Stimulated activated CD4-positive, alpha-beta T cell treated with anti-CD3 and anti-CD28 coated beads, Interleukin-1b, Interleukin-23, amount 100 ng/mL, for 1 hour (primary cell): Measurements from ENCODE around the gene PPM1M.
"Not testable (repeated sequence)": the region's sequence is repeated elsewhere in the genome, so short reads cannot be mapped to it uniquely, and the experiment has no call there.

ENCODE experiments used
- DNase-seq, 2 donors: peaks; one replicate each; pipeline ENCODE4 v3.0.0-alpha.2; 2020; ENCODE audit warnings: low read depth in 2 of 2

PPM1M gene

GRCh38 chr3:52246728-52247408 lies 1.3 kb downstream of the PPM1M start:
- no peak for DNase-seq

GRCh38 chr3:52247409-52248164 lies 2.0 kb downstream of the PPM1M start:
- DNase-seq = no peak

- DNase-seq = no peak
Observed at GRCh38 chr3:52248165-52248541, 2.6 kb downstream of the PPM1M start.

GRCh38 chr3:52248816-52249547 lies 3.4 kb downstream of the PPM1M start:
- no peak for DNase-seq

- no peak for DNase-seq
Observed at GRCh38 chr3:52249683-52250082, 4.1 kb downstream of the PPM1M start.

- no peak for DNase-seq
Observed at GRCh38 chr3:52250122-52250521, 4.6 kb downstream of the PPM1M start.

- peak in 1 of 2 donors; percentile 65 for DNase-seq
Observed at GRCh38 chr3:52253314-52254304, 8.1 kb downstream of the PPM1M start.

- no peak for DNase-seq
Observed at GRCh38 chr3:52254608-52255007, 9.0 kb downstream of the PPM1M start.

- DNase-seq = no peak
Observed at GRCh38 chr3:52256159-52256558, 10.6 kb downstream of the PPM1M start.

GRCh38 chr3:52256622-52257021 lies 11.1 kb downstream of the PPM1M start:
- DNase-seq = no peak

GRCh38 chr3:52257911-52258310 lies 12.4 kb downstream of the PPM1M start:
- DNase-seq = no peak

- no peak for DNase-seq
Observed at GRCh38 chr3:52259035-52259434, 13.5 kb downstream of the PPM1M start.

- no peak for DNase-seq
Observed at GRCh38 chr3:52259448-52259847, 13.9 kb downstream of the PPM1M start.

GRCh38 chr3:52262447-52262846 lies 16.9 kb downstream of the PPM1M start:
- DNase-seq = no peak

GRCh38 chr3:52265387-52265786 lies 19.8 kb downstream of the PPM1M start:
- DNase-seq = no peak

- no peak for DNase-seq
Observed at GRCh38 chr3:52268036-52268435, 22.5 kb downstream of the PPM1M start.

GRCh38 chr3:52269776-52270175 lies 24.2 kb downstream of the PPM1M start:
- no peak for DNase-seq

- no peak for DNase-seq
Observed at GRCh38 chr3:52270252-52270754, 24.7 kb downstream of the PPM1M start.

- DNase-seq = not testable (repeated sequence)
Observed at GRCh38 chr3:52272172-52272571, 26.6 kb downstream of the PPM1M start.

GRCh38 chr3:52272831-52273230 lies 27.3 kb downstream of the PPM1M start:
- no peak for DNase-seq

- DNase-seq = not testable (repeated sequence)
Observed at GRCh38 chr3:52274781-52275180, 29.2 kb downstream of the PPM1M start.
